ENCODE results near the gene TYMP.

GRCh38 chr22:50570861-50571260 is 41.0 kb upstream of the TYMP start:
- TF ChIP-seq CTCF (IDR thresholded peaks at IDR 0.05) (no peak), POLR2A (IDR thresholded peaks at IDR 0.05) (no peak)
